Tibial artery (tissue), 4 donors: ENCODE measurements around the gene GALNT9.

Experiments
- DNase-seq, 2 donors: peaks; one replicate each; pipeline ENCODE4 v3.0.0-alpha.2; 2019
- H3K27ac ChIP-seq, 2 donors: fragments of 200-600 bp; sonication (generic) in 1 of 2; 1 replicate in 1 of 2; 2 replicates in 1 of 2; pipeline ENCODE4 v1.5.1; 2018 to 2019; ENCODE audit warnings: mild to moderate bottlenecking in 1 of 2
- H3K27me3 ChIP-seq, 2 donors: fragments of 200-600 bp; sonication (generic) in 1 of 2; one replicate each; pipeline versions ENCODE4 v1.5.1 to v1.6.0; 2016 to 2019
- H3K36me3 ChIP-seq, 3 donors: fragments of 200-600 bp; sonication (generic) in 2 of 3; one replicate each; pipeline ENCODE4 v1.5.1; 2016 to 2019; ENCODE audit warnings: mild to moderate bottlenecking in 2 of 3
- H3K4me1 ChIP-seq, 4 donors: fragments of 200-600 bp; sonication (generic) in 2 of 4; 1 replicate in 3 of 4; 2 replicates in 1 of 4; pipeline ENCODE4 v1.5.1; 2016 to 2019
- H3K4me3 ChIP-seq, 2 donors: fragments of 200-600 bp; sonication (generic) in 1 of 2; 1 replicate in 1 of 2; 2 replicates in 1 of 2; pipeline ENCODE4 v1.5.1; 2018 to 2019; ENCODE audit warnings: mild to moderate bottlenecking in 2 of 2
- H3K9me3 ChIP-seq, 3 donors: fragments of 200-600 bp; sonication (generic) in 1 of 3; one replicate each; pipeline ENCODE4 v1.5.1; 2016 to 2019
- CTCF ChIP-seq, 2 experiments: fragments of 200-600 bp in 1 of 2; fragments of 450-650 bp in 1 of 2; IDR thresholded peaks; one replicate each; pipeline ENCODE4 v1.5.1; 2017 to 2019; ENCODE audit warnings: antibody characterized with exemption in 2 of 2, mild to moderate bottlenecking in 1 of 2, moderate library complexity in 1 of 2
- intact Hi-C: fragments of 100-400 bp; cut with DNase I; formaldehyde crosslinking; loops from one replicate; pipeline ENCODE4 v1.15.0; 2023; ENCODE audit warnings: low total_unique reads

Gene GALNT9

GRCh38 chr12:132170094-132170636 is 159.2 kb downstream of the GALNT9 start:
- H3K36me3 ChIP-seq: no peaks in the 10 kb centered on the region
- H3K27ac ChIP-seq: no peak overlapping the region
- DNase-seq: no peak
- no peaks in the 10 kb centered on the region for H3K4me1 ChIP-seq
- no peak overlapping the region for H3K4me3 ChIP-seq
- no peak for TF ChIP-seq CTCF (IDR thresholded peaks at IDR 0.05)
- H3K9me3 ChIP-seq: no peaks in the 10 kb centered on the region
- peaks cover 0 to 67% of the 10 kb centered on the region in 2 donors for H3K27me3 ChIP-seq
- intact Hi-C loops: no loop called here

GRCh38 chr12:132169376-132169775 is 160.0 kb downstream of the GALNT9 start:
- TF ChIP-seq CTCF (IDR thresholded peaks at IDR 0.05): no peak
- Histone ChIP-seq H3K27ac (no peak overlapping the region), H3K36me3 (no peaks in the 10 kb centered on the region), H3K4me3 (no peak overlapping the region), H3K9me3 (no peaks in the 10 kb centered on the region), H3K27me3 (peaks cover 0 to 59% of the 10 kb centered on the region in 2 donors), H3K4me1 (no peaks in the 10 kb centered on the region)
- no peak for DNase-seq
- intact Hi-C loops: no loop called here

GRCh38 chr12:132168311-132169031 is 160.9 kb downstream of the GALNT9 start:
- no peaks in the 10 kb centered on the region for H3K36me3 ChIP-seq
- peaks cover 0 to 50% of the 10 kb centered on the region in 2 donors for H3K27me3 ChIP-seq
- no peak for TF ChIP-seq CTCF (IDR thresholded peaks at IDR 0.05)
- H3K9me3 ChIP-seq: no peaks in the 10 kb centered on the region
- H3K4me3 ChIP-seq: no peak overlapping the region
- intact Hi-C loops: no loop called here
- no peak for DNase-seq
- peaks cover 0 to 3% (median 0%) of the 10 kb centered on the region in 4 donors for H3K4me1 ChIP-seq
- no peak overlapping the region for H3K27ac ChIP-seq

GRCh38 chr12:132167611-132168310 is 161.6 kb downstream of the GALNT9 start:
- Histone ChIP-seq H3K27me3 (peaks cover 0 to 43% of the 10 kb centered on the region in 2 donors), H3K4me1 (peaks cover 0 to 10% (median 7%) of the 10 kb centered on the region in 4 donors)
- no peak for DNase-seq

More at GRCh38 chr12:132167611-132168310, 161.6 kb downstream of the GALNT9 start:
- intact Hi-C loops: no loop called here
- no peak for TF ChIP-seq CTCF (IDR thresholded peaks at IDR 0.05)
- no peak overlapping the region for H3K27ac ChIP-seq
- H3K36me3 ChIP-seq: no peaks in the 10 kb centered on the region
- H3K4me3 ChIP-seq: no peak overlapping the region
- no peaks in the 10 kb centered on the region for H3K9me3 ChIP-seq
